Measurements from ENCODE around the gene RAB31.
"Not testable (repeated sequence)": the region's sequence is repeated elsewhere in the genome, so short reads cannot be mapped to it uniquely, and the experiment has no call there.

RAB31 gene

DNA sequence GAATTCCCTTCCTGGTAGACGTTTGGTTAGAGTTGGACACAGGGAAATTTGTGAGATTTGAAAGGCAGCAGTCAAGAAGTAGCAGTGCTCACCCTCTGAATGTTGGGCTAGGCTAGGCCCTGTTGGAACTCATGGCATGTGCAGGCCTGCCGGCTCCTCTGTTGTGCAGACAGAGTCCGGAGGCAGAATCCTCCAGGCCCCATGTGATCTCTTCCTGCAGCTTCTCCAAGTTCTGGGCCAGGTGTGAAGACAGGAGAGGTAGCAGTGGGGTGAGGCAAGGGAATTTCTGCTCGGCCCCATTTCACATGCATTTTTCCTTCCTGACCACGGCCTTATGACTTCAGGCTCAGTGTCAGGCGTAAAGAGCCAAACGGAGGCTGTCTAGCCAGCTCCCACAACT lies 36.9 kb upstream of the RAB31 start:
- TF ChIP-seq, protein P1, sequence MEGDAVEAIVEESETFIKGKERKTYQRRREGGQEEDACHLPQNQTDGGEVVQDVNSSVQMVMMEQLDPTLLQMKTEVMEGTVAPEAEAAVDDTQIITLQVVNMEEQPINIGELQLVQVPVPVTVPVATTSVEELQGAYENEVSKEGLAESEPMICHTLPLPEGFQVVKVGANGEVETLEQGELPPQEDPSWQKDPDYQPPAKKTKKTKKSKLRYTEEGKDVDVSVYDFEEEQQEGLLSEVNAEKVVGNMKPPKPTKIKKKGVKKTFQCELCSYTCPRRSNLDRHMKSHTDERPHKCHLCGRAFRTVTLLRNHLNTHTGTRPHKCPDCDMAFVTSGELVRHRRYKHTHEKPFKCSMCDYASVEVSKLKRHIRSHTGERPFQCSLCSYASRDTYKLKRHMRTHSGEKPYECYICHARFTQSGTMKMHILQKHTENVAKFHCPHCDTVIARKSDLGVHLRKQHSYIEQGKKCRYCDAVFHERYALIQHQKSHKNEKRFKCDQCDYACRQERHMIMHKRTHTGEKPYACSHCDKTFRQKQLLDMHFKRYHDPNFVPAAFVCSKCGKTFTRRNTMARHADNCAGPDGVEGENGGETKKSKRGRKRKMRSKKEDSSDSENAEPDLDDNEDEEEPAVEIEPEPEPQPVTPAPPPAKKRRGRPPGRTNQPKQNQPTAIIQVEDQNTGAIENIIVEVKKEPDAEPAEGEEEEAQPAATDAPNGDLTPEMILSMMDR (IDR thresholded peaks at IDR 0.05; ENCODE audit: low read depth, low read length): no peak

DNA sequence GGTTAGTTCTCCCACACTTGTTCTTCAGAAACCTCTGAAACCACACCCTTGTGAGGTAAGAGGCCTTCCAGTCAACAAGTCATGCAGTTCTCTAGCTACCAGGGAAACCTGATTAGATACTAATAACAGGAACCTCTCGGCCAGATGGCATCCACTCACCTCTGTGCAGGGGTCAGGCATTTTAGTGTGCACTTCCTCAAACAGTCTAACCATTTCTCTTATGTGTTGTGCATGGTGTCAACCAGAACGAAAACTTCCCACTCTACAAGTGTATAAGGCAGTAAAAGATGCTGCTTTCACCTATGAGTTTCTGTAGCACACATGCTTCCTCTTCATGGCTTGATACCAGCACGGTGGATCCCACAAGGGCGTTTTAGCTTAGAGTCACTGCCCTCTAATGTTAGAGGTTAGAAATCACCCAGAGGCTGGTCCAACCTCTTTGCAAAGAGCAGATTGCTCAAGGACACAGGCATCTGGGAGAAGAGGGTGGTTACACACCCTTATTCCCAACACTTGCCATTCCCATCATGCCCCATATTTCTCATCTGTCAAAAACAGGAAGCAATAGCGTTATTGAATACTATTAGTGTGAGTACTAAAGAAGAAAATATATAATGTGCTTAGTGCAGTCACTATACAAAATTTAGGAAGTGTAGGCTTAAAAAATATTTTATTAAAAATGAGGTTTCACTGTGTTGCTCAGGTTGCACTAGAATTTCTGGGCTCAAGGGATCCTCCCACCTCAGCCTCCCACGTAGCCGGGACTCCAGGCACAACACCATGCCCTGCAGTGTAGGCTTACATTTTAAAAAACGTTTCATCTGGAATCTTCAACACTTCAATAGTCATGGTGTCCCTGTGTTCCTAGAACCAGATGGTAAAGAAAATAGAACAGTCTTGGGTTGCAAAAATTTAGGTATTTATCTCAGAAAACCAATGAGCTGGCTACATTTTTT lies 34.5 kb upstream of the RAB31 start:
- no peak overlapping the region for H3K4me3 ChIP-seq (ENCODE audit: low read depth, low read length)
- TF ChIP-seq, protein P1 (IDR thresholded peaks at IDR 0.05; ENCODE audit: low read depth, low read length): peak; percentile 30; the same call in 1 of the 2 replicates

More for the DNA sequence above, 36.9 kb upstream of the RAB31 start:
- no peak overlapping the region for H3K4me3 ChIP-seq (ENCODE audit: low read depth, low read length)

DNA sequence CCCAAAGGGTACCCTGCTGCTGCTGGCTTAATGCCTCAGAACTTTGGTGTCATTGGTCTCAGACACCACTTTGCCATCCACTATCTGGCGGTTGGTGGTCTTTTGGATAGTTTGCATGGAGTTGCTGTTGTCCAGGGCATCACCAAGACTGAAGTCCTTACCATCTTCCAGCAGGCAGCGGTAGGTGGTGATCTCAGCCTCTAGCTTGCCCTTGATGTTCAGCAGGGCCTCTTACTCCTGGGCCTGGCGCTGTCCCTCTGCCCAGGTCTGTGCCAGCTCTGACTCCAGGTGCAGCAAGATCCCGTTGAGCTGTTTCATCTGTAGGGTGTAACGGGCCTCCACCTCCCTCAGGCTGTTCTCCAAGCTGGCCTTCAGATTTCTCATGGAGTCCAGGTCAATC lies 29.9 kb upstream of the RAB31 start:
- H3K4me3 ChIP-seq (ENCODE audit: low read depth, low read length): not testable (repeated sequence)

DNA sequence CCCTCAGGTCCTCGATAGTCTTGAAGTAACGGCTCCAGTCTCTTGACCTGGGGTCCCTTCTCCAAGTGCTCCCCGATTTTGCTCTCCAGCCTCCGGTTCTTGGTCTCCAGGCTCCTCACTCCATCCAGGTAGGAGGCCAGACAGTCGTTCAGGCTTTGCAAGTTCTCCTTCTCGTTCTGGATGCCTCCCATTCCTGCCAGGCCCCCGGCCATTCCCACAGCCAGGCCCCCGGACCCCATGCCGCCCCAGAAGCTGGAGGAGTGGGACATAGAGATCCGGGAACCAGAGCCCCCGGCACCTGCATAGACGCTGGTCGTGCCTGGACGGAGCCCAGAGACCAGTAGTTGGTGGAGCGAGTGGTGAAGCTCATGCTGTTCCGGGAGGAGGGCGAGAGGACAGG lies 29.0 kb upstream of the RAB31 start:
- no peak overlapping the region for H3K4me3 ChIP-seq (ENCODE audit: low read depth, low read length)
- TF ChIP-seq, protein P1 (IDR thresholded peaks at IDR 0.05; ENCODE audit: low read depth, low read length): no peak

DNA sequence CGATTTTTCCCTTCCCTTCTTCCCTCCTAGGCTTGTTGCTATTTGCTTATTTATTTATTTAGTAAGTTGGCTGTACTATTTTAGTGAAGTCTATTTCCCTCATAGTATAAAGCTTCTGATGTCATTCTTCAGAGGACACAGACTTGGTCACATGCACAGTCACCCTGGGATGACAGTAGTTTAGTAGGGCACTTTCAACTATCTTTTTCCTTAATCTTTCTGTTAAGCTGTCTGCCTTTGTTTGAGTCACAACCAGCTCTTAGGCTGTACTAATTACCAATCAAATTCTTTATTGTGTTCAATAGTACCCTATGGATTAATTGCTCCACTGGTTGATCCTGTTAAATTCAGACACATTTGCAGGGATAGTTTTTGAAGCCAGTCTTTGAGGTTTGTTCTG lies 26.9 kb upstream of the RAB31 start:
- TF ChIP-seq, protein P1 (IDR thresholded peaks at IDR 0.05; ENCODE audit: low read depth, low read length): no peak
- H3K4me3 ChIP-seq (ENCODE audit: low read depth, low read length): no peak overlapping the region

DNA sequence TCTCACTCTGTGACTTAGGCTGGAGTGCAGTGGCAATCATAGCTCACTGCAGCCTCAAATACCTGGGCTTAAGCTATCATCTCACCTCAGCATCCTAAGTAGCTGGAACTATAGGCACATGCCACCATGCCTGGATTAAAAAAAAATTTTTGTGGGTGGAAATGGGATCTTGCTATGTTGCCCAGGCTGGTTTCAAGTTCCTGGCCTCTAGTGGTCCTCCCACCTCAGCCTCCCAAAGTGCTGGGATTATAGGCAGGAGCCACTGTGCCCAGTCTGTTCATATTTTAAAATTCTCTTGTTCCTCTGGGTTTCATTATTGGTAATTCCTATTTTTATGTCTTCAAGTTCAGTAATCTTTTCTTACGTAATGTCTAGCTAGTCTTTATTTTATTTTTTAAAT lies 25.5 kb upstream of the RAB31 start:
- TF ChIP-seq, protein P1 (IDR thresholded peaks at IDR 0.05; ENCODE audit: low read depth, low read length): no peak
- no peak overlapping the region for H3K4me3 ChIP-seq (ENCODE audit: low read depth, low read length)

DNA sequence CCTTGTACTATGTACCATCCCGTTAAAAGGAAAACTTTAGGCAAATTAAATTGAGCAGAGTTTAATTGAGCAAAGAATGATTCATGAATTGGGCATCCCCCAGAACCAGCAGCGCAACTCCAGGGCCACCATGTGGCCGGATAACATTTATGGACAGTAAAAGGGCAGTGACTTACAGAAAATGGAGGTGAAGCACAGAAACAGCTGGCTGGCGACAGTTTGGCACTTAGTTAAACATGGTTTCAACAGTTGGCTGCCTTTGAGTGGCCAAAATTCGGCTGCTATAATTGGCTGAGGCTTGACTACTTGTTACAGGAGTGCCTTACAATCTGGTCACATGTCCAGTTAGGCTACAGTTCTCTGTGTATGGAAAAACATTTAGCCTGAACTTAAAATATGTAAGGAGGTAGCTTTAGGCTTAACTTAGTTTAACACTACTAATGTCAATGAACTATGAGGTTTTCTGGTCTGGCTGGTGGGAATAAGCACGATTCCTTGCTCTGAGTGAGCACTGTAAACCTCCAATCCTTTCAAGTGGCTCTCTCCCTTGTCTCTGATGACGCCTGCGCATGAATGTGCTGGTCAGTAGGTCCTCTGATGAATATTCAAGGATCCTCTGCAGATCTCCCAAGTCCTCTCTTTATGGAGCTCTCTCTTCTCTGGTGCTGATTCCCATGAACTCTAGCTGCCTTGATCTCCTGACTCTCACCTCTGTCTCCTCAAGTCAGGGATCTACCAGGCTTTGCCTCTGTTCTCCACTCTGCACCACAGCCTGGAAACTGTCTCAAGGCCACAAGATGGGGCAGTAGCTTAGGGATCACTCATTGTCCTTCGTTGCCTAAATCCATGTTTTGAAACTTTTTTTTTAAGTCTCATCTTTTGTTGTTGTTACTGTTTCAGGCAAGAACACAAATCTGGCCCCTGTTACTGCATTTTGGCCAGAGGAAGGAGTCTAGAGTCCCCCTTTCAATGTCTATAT lies 24.4 kb upstream of the RAB31 start:
- TF ChIP-seq, protein P1 (IDR thresholded peaks at IDR 0.05; ENCODE audit: low read depth, low read length): peak; percentile 49
- H3K4me3 ChIP-seq (ENCODE audit: low read depth, low read length): no peak overlapping the region

All from WI38 (cell line).